ENCODE data around the gene MN1.

The MN1 gene

DNA sequence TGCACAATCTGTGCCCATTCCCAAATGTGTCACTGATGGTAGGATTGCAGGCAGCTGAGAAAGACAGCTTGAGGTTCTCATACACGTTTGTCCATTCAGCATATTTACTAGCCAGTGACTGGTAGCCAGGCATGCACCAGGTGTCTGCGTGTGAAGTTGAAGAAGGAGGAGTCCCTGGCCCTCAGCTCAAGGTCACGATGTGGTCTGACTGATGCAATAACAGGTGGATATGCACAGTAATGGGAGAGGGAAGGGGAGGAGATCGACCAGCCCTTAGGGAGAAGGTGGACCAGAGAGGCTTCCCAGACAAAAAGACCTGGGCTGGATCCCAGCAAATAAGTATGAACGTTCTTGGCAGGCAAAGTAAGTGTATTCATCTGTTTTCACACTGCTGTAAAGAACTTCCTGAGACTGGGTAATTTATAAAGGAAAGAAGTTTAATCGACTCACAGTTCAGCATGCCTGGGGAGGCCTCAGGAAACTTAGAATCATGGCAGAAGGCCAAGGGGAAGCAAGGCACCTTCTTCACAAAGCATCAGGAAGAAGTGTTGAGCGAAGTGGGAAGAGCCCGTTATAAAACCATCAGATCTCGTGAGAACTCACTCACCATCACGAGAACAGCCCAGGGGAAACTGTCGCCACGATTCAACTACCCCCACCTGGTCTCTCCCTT, 96.0 kb downstream of the MN1 start:
- DNase-seq (ENCODE audit: low read depth) = no peak
- no peak overlapping the region for H3K4me3 ChIP-seq (replicated peaks; ENCODE audit: low read depth, low read length)
- TF ChIP-seq, protein P1, sequence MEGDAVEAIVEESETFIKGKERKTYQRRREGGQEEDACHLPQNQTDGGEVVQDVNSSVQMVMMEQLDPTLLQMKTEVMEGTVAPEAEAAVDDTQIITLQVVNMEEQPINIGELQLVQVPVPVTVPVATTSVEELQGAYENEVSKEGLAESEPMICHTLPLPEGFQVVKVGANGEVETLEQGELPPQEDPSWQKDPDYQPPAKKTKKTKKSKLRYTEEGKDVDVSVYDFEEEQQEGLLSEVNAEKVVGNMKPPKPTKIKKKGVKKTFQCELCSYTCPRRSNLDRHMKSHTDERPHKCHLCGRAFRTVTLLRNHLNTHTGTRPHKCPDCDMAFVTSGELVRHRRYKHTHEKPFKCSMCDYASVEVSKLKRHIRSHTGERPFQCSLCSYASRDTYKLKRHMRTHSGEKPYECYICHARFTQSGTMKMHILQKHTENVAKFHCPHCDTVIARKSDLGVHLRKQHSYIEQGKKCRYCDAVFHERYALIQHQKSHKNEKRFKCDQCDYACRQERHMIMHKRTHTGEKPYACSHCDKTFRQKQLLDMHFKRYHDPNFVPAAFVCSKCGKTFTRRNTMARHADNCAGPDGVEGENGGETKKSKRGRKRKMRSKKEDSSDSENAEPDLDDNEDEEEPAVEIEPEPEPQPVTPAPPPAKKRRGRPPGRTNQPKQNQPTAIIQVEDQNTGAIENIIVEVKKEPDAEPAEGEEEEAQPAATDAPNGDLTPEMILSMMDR (IDR thresholded peaks at IDR 0.05; ENCODE audit: low read length, missing control alignments) = no peak

DNA sequence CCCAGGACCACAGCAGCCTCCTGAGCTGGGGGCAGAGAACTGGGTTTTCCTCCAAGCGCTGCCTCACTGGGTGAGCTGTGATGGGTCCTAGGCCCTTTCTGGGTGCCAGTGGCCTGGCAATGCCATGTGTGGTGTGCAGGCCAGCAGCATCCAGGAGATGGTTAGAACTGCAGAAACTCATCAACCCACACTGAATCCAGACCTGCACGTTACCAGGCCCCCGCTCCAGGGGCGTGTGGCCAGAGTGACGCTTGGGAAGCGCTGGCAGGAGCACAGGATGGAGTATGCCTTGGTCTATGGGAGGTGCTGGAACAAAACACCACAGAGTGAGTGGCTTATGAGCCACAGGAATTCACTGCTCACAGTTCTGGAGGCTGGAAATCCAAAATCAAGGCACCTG, 97.0 kb downstream of the MN1 start:
- DNase-seq (ENCODE audit: low read depth) = no peak
- no peak overlapping the region for H3K4me3 ChIP-seq (replicated peaks; ENCODE audit: low read depth, low read length)
- TF ChIP-seq, protein P1 (IDR thresholded peaks at IDR 0.05; ENCODE audit: low read length, missing control alignments) = no peak

GRCh38 chr22:27699383-27700019, 102.1 kb downstream of the MN1 start:
- H3K4me3 ChIP-seq (replicated peaks; ENCODE audit: low read depth, low read length) = no peak overlapping the region
- no peak for DNase-seq (ENCODE audit: low read depth)
- TF ChIP-seq, protein P1 (IDR thresholded peaks at IDR 0.05; ENCODE audit: low read length, missing control alignments) = no peak

DNA sequence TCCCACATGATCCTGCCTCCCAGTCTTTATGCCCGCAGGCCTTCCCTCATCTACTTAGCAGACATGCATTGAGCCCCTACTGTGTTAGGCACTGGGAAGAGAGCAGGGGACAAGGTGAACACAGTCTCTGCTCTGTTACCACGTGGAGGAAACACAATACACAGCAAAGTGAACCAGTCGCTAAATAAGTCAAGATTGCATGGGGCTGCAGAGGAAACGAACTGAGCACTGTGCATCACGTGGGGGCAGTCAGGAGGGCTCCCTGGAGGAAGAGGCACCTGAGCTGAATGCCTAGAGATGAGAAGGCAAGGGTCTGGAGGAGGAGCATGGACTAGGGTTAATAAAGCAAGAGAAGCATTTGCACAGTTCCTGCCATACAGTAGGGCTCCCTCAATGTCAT, 102.7 kb downstream of the MN1 start:
- TF ChIP-seq, protein P1 (IDR thresholded peaks at IDR 0.05; ENCODE audit: low read length, missing control alignments) = no peak
- no peak overlapping the region for H3K4me3 ChIP-seq (replicated peaks; ENCODE audit: low read depth, low read length)
- no peak for DNase-seq (ENCODE audit: low read depth)

All from fibroblast of pulmonary artery (primary cell).